Measurements from ENCODE around the gene NPTX1.

GRCh38 chr17:80478487-80479245 is 2.3 kb upstream of the NPTX1 start:
- TF ChIP-seq CTCF (conservative IDR thresholded peaks at IDR 0.05; ENCODE audit: low read length) (no peak), EZH2phosphoT487 (IDR thresholded peaks at IDR 0.05; ENCODE audit: borderline replicate concordance, low read depth, low read length) (no peak)
